ENCODE results near the gene ADAMTS9. TPM values are rescaled to one million over a fixed set of nuclear protein-coding genes. Genes with fewer than 3 reads are reported as not detected.
A peak's percentile ranks its signal among the peaks of the same experiment; 100 is the strongest.

Gene ADAMTS9
- total RNA-seq, 2 donors from 2014 or later: not detected

DNA sequence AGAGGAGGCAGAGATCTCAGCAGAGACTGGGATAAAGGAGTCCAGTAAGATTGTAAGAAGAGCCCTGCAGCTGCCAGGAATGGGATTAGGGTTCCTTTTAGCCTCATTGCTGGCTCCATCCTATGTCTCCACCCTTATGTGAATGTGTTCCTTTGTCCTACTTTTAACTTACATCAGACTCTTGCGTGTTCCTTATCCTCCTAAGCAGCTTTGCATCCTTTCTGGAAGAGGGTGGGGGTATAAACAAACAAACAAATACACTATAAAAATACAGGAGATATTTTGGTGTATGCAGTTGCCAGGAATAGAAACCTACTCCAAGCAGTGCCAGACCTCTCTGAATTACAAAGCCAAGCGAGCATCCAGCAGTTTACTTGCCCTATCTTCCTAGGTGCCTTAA lies 194.7 kb downstream of the ADAMTS9 start:
- no peak overlapping the region for H3K4me3 Mint-ChIP-seq
- no peak overlapping the region for H3K27ac Mint-ChIP-seq
- H3K4me1 Mint-ChIP-seq (ENCODE audit: low read depth in 2 of 2): no peaks in the 10 kb centered on the region
- peaks cover 22 to 24% of the 10 kb centered on the region in 2 donors for H3K27me3 Mint-ChIP-seq
- DNase-seq (ENCODE audit: low spot score): no peak
- no peaks in the 10 kb centered on the region for H3K9me3 Mint-ChIP-seq
- H3K36me3 Mint-ChIP-seq: no peaks in the 10 kb centered on the region
- ATAC-seq: no peak

DNA sequence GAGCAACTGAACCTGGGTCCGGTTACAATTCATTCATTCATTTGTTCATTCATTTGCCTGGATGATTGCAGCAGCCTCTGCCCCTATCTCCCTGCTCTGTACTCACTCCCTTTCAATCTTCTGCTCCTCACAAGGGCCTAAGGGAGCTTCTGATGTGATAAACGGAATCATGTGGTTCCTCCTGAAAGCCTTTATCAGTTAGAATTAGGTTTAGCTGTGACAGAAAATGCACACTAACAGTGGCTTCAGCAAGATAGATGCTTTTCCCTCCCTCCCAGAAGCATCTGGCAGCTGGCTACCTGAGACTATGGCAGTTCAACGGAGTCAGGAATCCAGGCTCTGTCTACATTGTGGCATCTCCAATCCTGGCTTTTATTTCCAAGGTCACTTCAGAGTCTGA lies 196.0 kb downstream of the ADAMTS9 start:
- no peaks in the 10 kb centered on the region for H3K4me1 Mint-ChIP-seq (ENCODE audit: low read depth in 2 of 2)
- no peaks in the 10 kb centered on the region for H3K9me3 Mint-ChIP-seq
- DNase-seq (ENCODE audit: low spot score): no peak
- H3K27me3 Mint-ChIP-seq: peaks cover 26 to 33% of the 10 kb centered on the region in 2 donors
- H3K27ac Mint-ChIP-seq: no peak overlapping the region
- no peak for ATAC-seq
- H3K36me3 Mint-ChIP-seq: no peaks in the 10 kb centered on the region
- H3K4me3 Mint-ChIP-seq: no peak overlapping the region

DNA sequence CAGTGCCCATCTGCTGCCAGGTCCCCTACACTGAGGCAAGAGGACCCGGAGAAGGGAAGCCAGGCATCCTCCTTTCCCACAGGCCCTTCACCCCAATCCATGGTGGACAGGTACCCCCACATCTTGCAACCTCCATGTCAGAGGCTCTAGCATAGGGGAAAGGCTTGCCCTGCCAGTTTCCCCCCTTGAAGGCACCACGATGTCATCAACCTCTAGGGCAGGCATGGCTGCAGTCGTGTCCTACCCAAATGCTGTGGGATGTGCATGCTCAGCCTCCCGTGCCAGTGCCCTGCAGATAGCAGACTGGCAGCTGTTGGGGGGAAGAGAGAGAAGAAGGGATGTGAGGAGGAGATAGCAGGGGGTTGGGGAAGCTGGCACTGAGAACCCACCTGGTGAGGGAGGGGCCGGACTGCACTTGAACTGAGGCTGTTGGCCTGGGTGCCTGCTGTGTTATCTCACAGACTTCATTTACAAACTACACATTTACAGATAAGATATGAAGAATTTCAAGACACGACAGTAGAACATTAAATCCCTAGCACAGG lies 197.5 kb downstream of the ADAMTS9 start:
- Mint-ChIP-seq H3K4me3 (no peak overlapping the region), H3K27me3 (peaks cover 26 to 33% of the 10 kb centered on the region in 2 donors), H3K36me3 (no peaks in the 10 kb centered on the region), H3K4me1 (ENCODE audit: low read depth in 2 of 2) (no peaks in the 10 kb centered on the region), H3K9me3 (no peaks in the 10 kb centered on the region), H3K27ac (no peak overlapping the region)
- ATAC-seq: peak in 1 of 2 donors; percentile 37
- DNase-seq (ENCODE audit: low spot score): no peak

DNA sequence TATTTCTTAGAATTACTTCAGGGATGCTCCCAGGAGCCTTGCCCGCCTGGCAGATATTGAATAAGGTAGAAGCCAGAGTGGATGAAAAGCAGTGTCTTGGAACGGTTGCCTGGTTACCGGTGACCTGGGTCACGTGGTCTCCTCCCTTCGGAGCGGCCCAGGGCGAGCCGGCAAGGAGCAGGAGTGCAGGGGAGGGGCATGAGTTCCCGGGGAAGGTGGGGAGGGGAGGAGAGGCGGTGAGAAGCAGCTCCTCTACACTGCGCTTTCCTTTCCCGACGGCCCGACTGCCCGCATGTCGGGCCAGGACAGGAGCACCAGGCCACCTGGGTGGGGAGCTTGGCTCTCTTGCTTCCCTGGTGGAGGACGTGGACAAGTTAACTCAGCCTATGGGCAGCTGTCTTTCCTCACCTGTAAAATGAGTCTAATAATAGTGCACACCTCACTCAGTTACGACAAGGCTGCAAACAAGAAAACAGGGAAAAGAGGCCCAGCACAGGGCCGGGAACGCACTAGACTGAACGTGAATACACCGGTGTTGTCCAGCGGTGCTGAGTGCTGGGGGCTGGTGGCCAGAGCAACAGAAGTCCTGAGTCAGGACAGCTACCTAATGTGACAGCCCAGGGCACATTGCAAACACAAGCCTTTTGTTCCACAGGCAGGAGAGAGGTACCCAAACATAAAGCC lies 198.3 kb downstream of the ADAMTS9 start:
- H3K27me3 Mint-ChIP-seq: peaks cover 26 to 31% of the 10 kb centered on the region in 2 donors
- H3K4me1 Mint-ChIP-seq (ENCODE audit: low read depth in 2 of 2): no peaks in the 10 kb centered on the region
- no peak overlapping the region for H3K27ac Mint-ChIP-seq
- H3K36me3 Mint-ChIP-seq: no peaks in the 10 kb centered on the region
- no peak for DNase-seq (ENCODE audit: low spot score)
- no peak overlapping the region for H3K4me3 Mint-ChIP-seq
- no peak for ATAC-seq
- H3K9me3 Mint-ChIP-seq: no peaks in the 10 kb centered on the region

DNA sequence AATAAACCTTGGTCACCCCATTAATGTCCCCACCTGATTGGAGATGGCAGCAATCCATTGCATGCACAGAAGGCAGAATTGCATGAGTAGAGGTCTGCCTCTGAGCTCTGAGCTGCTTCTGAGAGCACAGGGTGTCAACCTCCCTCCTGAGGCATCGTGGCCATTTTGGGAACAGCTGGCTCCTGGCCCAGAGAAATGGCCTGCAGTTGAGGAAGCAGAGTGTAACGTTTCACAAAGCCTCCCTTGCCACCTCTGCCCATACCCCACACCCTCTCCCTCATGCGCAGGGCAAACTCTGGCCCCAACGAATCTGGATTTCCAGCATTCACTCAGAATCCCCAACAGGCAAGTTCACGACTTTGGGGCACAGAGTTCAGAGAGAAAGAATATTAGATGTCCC lies 198.9 kb downstream of the ADAMTS9 start:
- H3K36me3 Mint-ChIP-seq: no peaks in the 10 kb centered on the region
- H3K27ac Mint-ChIP-seq: no peak overlapping the region
- DNase-seq (ENCODE audit: low spot score) (no peak), ATAC-seq (no peak)
- H3K4me1 Mint-ChIP-seq (ENCODE audit: low read depth in 2 of 2): no peaks in the 10 kb centered on the region
- H3K4me3 Mint-ChIP-seq: no peak overlapping the region
- no peaks in the 10 kb centered on the region for H3K9me3 Mint-ChIP-seq
- peaks cover 21 to 26% of the 10 kb centered on the region in 2 donors for H3K27me3 Mint-ChIP-seq

DNA sequence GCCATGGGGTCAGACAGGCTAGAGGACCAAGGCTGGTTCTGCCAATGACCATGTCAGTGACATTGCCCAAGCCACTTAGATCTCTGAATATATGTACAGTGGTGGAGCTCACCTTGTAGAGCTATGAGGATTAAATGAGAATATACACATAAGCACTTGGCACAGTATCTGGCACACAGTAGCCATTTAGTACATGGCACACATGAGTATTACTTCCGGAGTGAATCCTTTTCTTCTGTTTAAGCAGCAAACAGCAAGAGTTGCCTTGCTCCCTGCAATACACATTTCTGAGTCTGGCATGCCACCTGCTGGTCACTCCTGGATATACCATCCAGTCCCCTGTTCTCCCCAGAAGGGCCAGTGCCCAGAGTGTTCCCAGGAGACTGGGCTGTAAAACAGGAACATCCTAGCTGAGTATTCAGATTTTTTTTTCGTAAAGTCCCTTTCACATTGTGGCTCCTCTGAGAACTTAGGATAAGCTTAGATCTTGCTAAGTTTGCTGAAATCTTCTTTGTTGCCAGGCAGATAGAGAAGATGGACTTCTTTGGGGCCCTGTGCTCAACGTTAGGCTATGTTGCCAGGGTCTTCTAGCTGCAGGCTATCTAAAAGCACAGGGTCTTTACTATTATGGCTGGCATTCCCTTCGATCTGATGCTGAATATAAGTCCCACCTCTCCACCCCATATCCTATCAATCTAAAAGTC lies 203.4 kb downstream of the ADAMTS9 start:
- Mint-ChIP-seq H3K9me3 (no peaks in the 10 kb centered on the region), H3K27ac (no peak overlapping the region), H3K36me3 (no peaks in the 10 kb centered on the region)

DNA sequence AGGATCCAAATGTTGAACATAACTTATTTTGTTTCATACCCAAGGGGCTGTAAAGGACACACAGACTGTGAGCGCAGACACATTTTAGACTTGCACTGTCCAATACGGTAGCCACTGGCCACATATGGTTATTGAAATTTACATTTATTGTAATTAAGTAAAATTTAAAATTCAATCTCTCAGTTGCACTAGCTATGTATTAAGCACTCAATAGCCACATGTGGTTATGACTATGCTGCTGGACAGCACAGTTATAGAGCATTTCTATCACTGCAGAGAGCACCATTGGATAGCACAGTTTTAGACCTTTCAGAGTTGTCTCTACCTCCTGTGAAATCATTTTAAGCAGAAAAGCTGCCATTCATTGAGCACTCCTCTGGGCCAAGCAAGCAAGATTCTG lies 204.3 kb downstream of the ADAMTS9 start:
- H3K4me1 Mint-ChIP-seq (ENCODE audit: low read depth in 2 of 2): no peaks in the 10 kb centered on the region
- peaks cover 7 to 14% of the 10 kb centered on the region in 2 donors for H3K27me3 Mint-ChIP-seq
- no peaks in the 10 kb centered on the region for H3K9me3 Mint-ChIP-seq
- DNase-seq (ENCODE audit: low spot score) (no peak), ATAC-seq (no peak)
- H3K27ac Mint-ChIP-seq: no peak overlapping the region
- no peaks in the 10 kb centered on the region for H3K36me3 Mint-ChIP-seq
- no peak overlapping the region for H3K4me3 Mint-ChIP-seq

More for the DNA sequence above, 203.4 kb downstream of the ADAMTS9 start:
- Mint-ChIP-seq H3K4me3 (no peak overlapping the region), H3K27me3 (peaks cover 8 to 9% of the 10 kb centered on the region in 2 donors), H3K4me1 (ENCODE audit: low read depth in 2 of 2) (no peaks in the 10 kb centered on the region)
- peak; percentile 67 to 76 for ATAC-seq
- no peak for DNase-seq (ENCODE audit: low spot score)

DNA sequence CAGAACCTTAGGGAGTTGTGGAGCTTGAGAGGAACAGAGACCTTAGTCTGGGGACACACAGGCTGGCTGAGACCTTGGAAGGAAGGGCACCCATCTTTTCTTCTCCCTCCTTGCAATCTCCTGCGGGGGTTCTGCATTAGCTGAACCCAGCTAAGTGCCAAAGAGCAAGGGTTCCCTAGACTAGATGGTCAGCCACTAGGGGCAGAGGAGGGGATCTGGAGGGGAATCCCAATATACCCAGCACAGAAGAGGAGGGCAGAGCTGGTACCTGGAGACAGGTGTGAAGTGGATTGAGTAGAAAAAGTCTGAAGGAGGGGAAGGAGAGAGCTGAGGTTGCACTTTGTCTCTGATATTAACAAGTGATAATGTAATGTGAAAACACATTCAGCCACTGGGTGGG lies 212.8 kb downstream of the ADAMTS9 start:
- ATAC-seq: no peak
- DNase-seq (ENCODE audit: low spot score): no peak
- no peak overlapping the region for H3K4me3 Mint-ChIP-seq
- H3K27ac Mint-ChIP-seq: no peak overlapping the region
- H3K4me1 Mint-ChIP-seq (ENCODE audit: low read depth in 2 of 2): no peaks in the 10 kb centered on the region
- peaks cover 3 to 36% of the 10 kb centered on the region in 2 donors for H3K27me3 Mint-ChIP-seq
- no peaks in the 10 kb centered on the region for H3K9me3 Mint-ChIP-seq
- H3K36me3 Mint-ChIP-seq: no peaks in the 10 kb centered on the region

DNA sequence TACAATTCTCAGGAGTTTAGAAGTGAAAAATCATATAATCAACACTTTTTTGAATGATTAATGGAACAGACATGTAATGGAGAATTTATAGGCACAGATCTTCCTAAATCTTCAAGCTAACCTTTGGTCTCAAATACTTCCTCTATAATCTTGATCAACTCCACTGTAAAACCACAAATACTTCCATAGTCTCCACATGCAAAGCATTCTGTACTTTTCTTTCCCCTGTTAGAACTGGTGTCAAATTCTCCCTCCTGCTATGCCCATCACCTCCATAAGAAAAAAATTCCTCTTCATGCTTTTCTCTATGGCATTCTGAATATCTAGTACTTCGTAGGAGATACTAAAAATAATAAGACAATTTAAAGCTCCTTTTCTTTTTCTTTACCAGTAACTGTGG lies 214.3 kb downstream of the ADAMTS9 start:
- DNase-seq (ENCODE audit: low spot score) (no peak), ATAC-seq (no peak)

DNA sequence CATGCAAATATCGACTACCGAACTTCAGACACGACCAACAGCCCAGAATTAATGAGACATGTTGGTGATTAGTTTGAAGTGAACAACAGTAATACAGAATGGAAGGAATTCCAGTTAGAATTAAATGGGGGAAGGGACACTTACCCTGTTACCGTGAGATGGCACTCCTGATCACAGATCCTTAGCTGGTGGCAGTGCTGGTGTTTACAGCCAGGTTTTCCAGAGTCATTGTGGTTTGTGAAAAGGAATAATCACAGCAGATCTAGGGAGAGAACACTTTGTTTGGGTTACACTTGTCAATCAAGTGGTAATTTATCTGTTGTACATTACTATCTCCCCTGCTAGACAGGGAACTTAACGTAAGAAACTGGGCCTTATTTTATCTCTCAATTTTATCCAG lies 217.4 kb downstream of the ADAMTS9 start:
- no peak overlapping the region for H3K4me3 Mint-ChIP-seq
- H3K36me3 Mint-ChIP-seq: no peaks in the 10 kb centered on the region
- H3K9me3 Mint-ChIP-seq: no peaks in the 10 kb centered on the region
- no peak for DNase-seq (ENCODE audit: low spot score)
- no peak overlapping the region for H3K27ac Mint-ChIP-seq
- ATAC-seq: no peak
- H3K27me3 Mint-ChIP-seq: peaks cover 0 to 22% of the 10 kb centered on the region in 2 donors
- H3K4me1 Mint-ChIP-seq (ENCODE audit: low read depth in 2 of 2): no peaks in the 10 kb centered on the region

More for the DNA sequence above, 214.3 kb downstream of the ADAMTS9 start:
- Mint-ChIP-seq H3K27ac (no peak overlapping the region), H3K4me3 (no peak overlapping the region), H3K4me1 (ENCODE audit: low read depth in 2 of 2) (no peaks in the 10 kb centered on the region), H3K36me3 (no peaks in the 10 kb centered on the region), H3K9me3 (no peaks in the 10 kb centered on the region), H3K27me3 (peaks cover 0 to 31% of the 10 kb centered on the region in 2 donors)

DNA sequence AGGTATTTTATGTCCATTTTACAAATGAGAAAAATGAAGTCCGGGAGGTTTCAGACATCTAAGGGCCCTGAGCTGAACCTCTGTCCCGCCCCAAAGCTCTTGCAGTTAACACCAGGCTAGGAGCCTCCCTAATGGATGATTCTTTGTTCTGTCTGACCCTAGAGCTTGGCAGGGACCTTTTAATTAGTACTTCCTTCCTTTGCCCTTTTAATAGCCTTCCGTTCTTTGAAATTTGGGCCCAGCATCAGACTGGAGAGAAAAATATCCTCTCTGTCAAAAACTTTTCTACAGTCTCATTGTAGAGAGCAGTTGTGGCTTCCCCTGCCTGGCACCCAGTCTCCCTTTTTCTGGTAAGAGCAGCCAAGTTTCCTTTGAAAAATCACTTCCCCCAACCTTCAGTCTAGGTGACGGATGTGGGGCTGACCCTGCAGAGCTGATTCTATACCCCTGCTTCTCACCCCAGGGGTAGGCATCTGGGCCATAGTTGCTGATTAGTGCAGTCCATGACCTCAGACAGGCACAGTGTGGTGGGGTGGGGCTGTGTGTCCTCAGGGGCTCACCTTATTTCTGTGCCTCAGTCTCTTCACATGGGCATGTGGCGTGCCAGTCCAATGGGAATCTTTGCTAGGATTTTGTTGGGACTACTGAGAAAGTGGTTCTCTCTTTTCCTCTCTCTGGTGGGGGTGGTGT lies 220.4 kb downstream of the ADAMTS9 start:
- H3K27me3 Mint-ChIP-seq: peaks cover 1 to 7% of the 10 kb centered on the region in 2 donors
- H3K4me3 Mint-ChIP-seq: no peak overlapping the region
- ATAC-seq (no peak), DNase-seq (ENCODE audit: low spot score) (no peak)
- H3K9me3 Mint-ChIP-seq: no peaks in the 10 kb centered on the region
- H3K4me1 Mint-ChIP-seq (ENCODE audit: low read depth in 2 of 2): peaks cover 0 to 2% of the 10 kb centered on the region in 2 donors
- no peak overlapping the region for H3K27ac Mint-ChIP-seq
- no peaks in the 10 kb centered on the region for H3K36me3 Mint-ChIP-seq

Measured in natural killer cell treated with Interleukin-12 subunit alpha and Interleukin-12 subunit beta and Interleukin-15 and Interleukin-18, amount 100 ng/mL, for 72 hours (primary cell).